ENCODE data around the gene SSMEM1. TPM values are rescaled to one million over a fixed set of nuclear protein-coding genes. Genes with fewer than 3 reads are reported as not detected.

SSMEM1 gene
- total and polyA plus RNA-seq, 9 of the 15 experiments (the other 6 are each of a cell fraction or from before 2014, with no cell fraction given): 0.10 to 0.28 (median 0.18) TPM; not detected in 4

DNA sequence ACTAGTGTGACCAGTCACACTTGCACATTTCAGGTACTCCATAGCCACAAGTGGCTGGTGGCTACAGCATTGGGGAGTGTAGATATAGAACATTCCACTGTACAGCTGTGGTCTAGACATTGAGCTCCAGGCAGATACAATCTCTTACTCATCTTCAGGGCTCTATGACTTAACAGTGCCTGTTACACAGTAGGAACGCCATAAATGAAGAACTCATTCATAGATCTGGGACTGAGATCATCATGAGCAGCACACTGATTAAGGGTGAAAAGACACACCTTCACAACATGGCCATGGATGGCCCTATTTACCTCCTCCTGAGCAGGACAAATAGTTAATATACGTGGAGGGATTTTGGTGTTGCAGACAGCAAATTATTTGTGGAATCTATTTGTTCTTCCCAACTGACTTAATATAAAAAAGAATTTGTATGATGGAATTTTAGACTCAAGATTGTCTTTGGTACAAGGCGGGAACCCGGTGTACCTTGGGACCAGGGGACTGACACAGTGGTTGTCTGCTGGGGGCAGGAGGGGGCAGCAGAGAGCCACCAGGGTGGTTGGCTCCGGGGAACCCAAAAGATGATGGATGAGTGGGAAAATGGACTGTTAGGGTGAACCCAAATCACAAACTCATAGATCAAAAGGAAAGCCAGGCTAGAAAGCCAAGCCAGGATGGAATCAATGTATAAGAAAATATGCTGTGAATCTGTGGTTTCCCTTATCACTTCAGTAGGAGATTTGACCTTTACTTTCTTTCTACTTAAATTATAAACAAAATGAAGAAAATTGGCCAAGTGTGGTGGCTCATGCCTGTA lies 34.7 kb downstream of the SSMEM1 start (continued):
- no peak for TF ChIP-seq SNIP1 (IDR thresholded peaks at IDR 0.05; ENCODE audit: low read depth)
- TF ChIP-seq CREM (IDR thresholded peaks at IDR 0.05; ENCODE audit: low read depth): peak; percentile 87
- TF ChIP-seq ZFPM2 (CRISPR knock-in tag; IDR thresholded peaks at IDR 0.05): no peak
- TF ChIP-seq EP400 (IDR thresholded peaks at IDR 0.05): peak; percentile 45
- no peak for TF ChIP-seq ZNF311 (CRISPR knock-in tag; IDR thresholded peaks at IDR 0.05)
- TF ChIP-seq ZNF253 (CRISPR knock-in tag; conservative IDR thresholded peaks at IDR 0.05): no peak
- TF ChIP-seq, protein P1, sequence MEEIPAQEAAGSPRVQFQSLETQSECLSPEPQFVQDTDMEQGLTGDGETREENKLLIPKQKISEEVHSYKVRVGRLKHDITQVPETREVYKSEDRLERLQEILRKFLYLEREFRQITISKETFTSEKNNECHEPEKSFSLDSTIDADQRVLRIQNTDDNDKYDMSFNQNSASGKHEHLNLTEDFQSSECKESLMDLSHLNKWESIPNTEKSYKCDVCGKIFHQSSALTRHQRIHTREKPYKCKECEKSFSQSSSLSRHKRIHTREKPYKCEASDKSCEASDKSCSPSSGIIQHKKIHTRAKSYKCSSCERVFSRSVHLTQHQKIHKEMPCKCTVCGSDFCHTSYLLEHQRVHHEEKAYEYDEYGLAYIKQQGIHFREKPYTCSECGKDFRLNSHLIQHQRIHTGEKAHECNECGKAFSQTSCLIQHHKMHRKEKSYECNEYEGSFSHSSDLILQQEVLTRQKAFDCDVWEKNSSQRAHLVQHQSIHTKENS (CRISPR knock-in tag; IDR thresholded peaks at IDR 0.05): no peak
- no peak for TF ChIP-seq CSDE1 (IDR thresholded peaks at IDR 0.05)
- TF ChIP-seq NCOA6 (IDR thresholded peaks at IDR 0.05): no peak
- peak; percentile 72; the same call in 1 of the 2 replicates for TF ChIP-seq SMAD3 (CRISPR knock-in tag; conservative IDR thresholded peaks at IDR 0.05)
- TF ChIP-seq, protein P2, sequence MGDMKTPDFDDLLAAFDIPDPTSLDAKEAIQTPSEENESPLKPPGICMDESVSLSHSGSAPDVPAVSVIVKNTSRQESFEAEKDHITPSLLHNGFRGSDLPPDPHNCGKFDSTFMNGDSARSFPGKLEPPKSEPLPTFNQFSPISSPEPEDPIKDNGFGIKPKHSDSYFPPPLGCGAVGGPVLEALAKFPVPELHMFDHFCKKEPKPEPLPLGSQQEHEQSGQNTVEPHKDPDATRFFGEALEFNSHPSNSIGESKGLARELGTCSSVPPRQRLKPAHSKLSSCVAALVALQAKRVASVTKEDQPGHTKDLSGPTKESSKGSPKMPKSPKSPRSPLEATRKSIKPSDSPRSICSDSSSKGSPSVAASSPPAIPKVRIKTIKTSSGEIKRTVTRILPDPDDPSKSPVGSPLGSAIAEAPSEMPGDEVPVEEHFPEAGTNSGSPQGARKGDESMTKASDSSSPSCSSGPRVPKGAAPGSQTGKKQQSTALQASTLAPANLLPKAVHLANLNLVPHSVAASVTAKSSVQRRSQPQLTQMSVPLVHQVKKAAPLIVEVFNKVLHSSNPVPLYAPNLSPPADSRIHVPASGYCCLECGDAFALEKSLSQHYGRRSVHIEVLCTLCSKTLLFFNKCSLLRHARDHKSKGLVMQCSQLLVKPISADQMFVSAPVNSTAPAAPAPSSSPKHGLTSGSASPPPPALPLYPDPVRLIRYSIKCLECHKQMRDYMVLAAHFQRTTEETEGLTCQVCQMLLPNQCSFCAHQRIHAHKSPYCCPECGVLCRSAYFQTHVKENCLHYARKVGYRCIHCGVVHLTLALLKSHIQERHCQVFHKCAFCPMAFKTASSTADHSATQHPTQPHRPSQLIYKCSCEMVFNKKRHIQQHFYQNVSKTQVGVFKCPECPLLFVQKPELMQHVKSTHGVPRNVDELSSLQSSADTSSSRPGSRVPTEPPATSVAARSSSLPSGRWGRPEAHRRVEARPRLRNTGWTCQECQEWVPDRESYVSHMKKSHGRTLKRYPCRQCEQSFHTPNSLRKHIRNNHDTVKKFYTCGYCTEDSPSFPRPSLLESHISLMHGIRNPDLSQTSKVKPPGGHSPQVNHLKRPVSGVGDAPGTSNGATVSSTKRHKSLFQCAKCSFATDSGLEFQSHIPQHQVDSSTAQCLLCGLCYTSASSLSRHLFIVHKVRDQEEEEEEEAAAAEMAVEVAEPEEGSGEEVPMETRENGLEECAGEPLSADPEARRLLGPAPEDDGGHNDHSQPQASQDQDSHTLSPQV (IDR thresholded peaks at IDR 0.05): no peak
- TF ChIP-seq U2AF2 (optimal IDR thresholded peaks at IDR 0.05; ENCODE audit: low read depth, low read length): no peak
- TF ChIP-seq ZC3H8 (IDR thresholded peaks at IDR 0.05): no peak
- TF ChIP-seq KLF16 (IDR thresholded peaks at IDR 0.05): peak; percentile 24; the same call in 1 of the 2 replicates
- TF ChIP-seq IFI16 (CRISPR knock-in tag; IDR thresholded peaks at IDR 0.05): no peak
- no peak for TF ChIP-seq SREBF1 (IDR thresholded peaks at IDR 0.05; ENCODE audit: borderline replicate concordance, low read depth, low read length)
- TF ChIP-seq PYGO2 (tag; IDR thresholded peaks at IDR 0.05): no peak
- TF ChIP-seq, protein P3, sequence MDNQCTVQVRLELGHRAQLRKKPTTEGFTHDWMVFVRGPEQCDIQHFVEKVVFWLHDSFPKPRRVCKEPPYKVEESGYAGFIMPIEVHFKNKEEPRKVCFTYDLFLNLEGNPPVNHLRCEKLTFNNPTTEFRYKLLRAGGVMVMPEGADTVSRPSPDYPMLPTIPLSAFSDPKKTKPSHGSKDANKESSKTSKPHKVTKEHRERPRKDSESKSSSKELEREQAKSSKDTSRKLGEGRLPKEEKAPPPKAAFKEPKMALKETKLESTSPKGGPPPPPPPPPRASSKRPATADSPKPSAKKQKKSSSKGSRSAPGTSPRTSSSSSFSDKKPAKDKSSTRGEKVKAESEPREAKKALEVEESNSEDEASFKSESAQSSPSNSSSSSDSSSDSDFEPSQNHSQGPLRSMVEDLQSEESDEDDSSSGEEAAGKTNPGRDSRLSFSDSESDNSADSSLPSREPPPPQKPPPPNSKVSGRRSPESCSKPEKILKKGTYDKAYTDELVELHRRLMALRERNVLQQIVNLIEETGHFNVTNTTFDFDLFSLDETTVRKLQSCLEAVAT (IDR thresholded peaks at IDR 0.05): no peak
- TF ChIP-seq PPARD (CRISPR knock-in tag; IDR thresholded peaks at IDR 0.05): no peak
